MCF 10A (cell line): ENCODE measurements around the gene PHF19. TPM values are rescaled to one million over a fixed set of nuclear protein-coding genes. Genes with fewer than 3 reads are reported as not detected.

ENCODE experiments used
- BruUV-seq: library from RNA; stranded (reverse); fragments of 400-500 nt; replicated peaks from 2 replicates; lab custom pipeline; 2021; lab: Mats Ljungman, UMichigan
- CTCF ChIA-PET: fragments of 300-600 bp; sonication (Branson Sonifier 250); formaldehyde crosslinking; extraction: SDS; loops from one replicate; lab custom pipeline; 2021; ENCODE audit warnings: antibody characterized with exemption, inconsistent platforms; lab: Yijun Ruan, JAX
- POLR2A ChIA-PET: fragments of 300-600, 350-650 bp; sonication (Branson Sonifier 250); formaldehyde crosslinking; extraction: SDS; loops from one replicate; lab custom pipeline; 2020; ENCODE audit warnings: antibody characterized with exemption, inconsistent platforms; lab: Yijun Ruan, JAX
- DNase-seq: peaks from one replicate; pipeline ENCODE4 v3.0.0-alpha.2; 2018; ENCODE audit not compliant: unreplicated experiment
- H3K27ac Mint-ChIP-seq: one replicate; pipeline ENCODE4 v1.8.0; 2022; ENCODE audit warnings: mild to moderate bottlenecking, low read depth, mixed read lengths; ENCODE audit not compliant: unreplicated experiment
- H3K27me3 Mint-ChIP-seq: one replicate; pipeline ENCODE4 v1.8.0; 2022; ENCODE audit warnings: mixed read lengths; ENCODE audit not compliant: insufficient read depth, unreplicated experiment
- H3K36me3 Mint-ChIP-seq: one replicate; pipeline ENCODE4 v1.8.0; 2022; ENCODE audit warnings: mild to moderate bottlenecking, moderate library complexity, mixed read lengths; ENCODE audit not compliant: insufficient read depth, unreplicated experiment
- H3K4me1 Mint-ChIP-seq: one replicate; pipeline ENCODE4 v1.8.0; 2022; ENCODE audit warnings: mixed read lengths; ENCODE audit not compliant: insufficient read depth, unreplicated experiment
- H3K4me3 Mint-ChIP-seq: one replicate; pipeline ENCODE4 v1.8.0; 2022; ENCODE audit warnings: mild to moderate bottlenecking, moderate library complexity, mixed read lengths; ENCODE audit not compliant: unreplicated experiment
- H3K9me3 Mint-ChIP-seq: one replicate; pipeline ENCODE4 v1.8.0; 2022; ENCODE audit warnings: mixed read lengths; ENCODE audit not compliant: unreplicated experiment
- intact Hi-C: fragments of 100-400 bp; cut with micrococcal nuclease; formaldehyde crosslinking; loops from 2 replicates; pipeline ENCODE4 v1.14.1; 2022
- total RNA-seq: library from RNA; stranded (reverse); gene quantifications from 2 replicates; pipeline ENCODE4 v1.2.3, GENCODE V29; 2022
- TF ChIP-seq, protein P1 (sequence below): fragments of 200-600 bp; IDR thresholded peaks from one replicate; pipeline ENCODE4 v1.8.0; 2022; ENCODE audit warnings: antibody characterized with exemption, mild to moderate bottlenecking; ENCODE audit not compliant: unreplicated experiment

PHF19 gene
- total RNA-seq, 1 experiment from 2014 or later = 61.0 TPM

GRCh38 chr9:120883608-120883996, 6.6 kb upstream of the PHF19 start:
- intact Hi-C loops = no loop called here
- peaks cover 6% of the 10 kb centered on the region for H3K4me1 Mint-ChIP-seq
- TF ChIP-seq, protein P1, sequence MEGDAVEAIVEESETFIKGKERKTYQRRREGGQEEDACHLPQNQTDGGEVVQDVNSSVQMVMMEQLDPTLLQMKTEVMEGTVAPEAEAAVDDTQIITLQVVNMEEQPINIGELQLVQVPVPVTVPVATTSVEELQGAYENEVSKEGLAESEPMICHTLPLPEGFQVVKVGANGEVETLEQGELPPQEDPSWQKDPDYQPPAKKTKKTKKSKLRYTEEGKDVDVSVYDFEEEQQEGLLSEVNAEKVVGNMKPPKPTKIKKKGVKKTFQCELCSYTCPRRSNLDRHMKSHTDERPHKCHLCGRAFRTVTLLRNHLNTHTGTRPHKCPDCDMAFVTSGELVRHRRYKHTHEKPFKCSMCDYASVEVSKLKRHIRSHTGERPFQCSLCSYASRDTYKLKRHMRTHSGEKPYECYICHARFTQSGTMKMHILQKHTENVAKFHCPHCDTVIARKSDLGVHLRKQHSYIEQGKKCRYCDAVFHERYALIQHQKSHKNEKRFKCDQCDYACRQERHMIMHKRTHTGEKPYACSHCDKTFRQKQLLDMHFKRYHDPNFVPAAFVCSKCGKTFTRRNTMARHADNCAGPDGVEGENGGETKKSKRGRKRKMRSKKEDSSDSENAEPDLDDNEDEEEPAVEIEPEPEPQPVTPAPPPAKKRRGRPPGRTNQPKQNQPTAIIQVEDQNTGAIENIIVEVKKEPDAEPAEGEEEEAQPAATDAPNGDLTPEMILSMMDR = no peak
- peaks cover 5% of the 10 kb centered on the region for H3K36me3 Mint-ChIP-seq
- no TSS peak for BruUV-seq
- POLR2A ChIA-PET = no interaction called here
- no peak overlapping the region for H3K4me3 Mint-ChIP-seq
- no peak for DNase-seq
- H3K27ac Mint-ChIP-seq = no peak overlapping the region
- CTCF ChIA-PET = interaction anchor here (0.6 to 4.3 kb wide), 3 partner anchors 11 to 53 kb away, joined by 4 to 17 read pairs (median 5); no protein-coding TSS in a partner anchor
- no peaks in the 10 kb centered on the region for H3K9me3 Mint-ChIP-seq
- no peaks in the 10 kb centered on the region for H3K27me3 Mint-ChIP-seq

- peaks cover 9% of the 10 kb centered on the region for H3K4me1 Mint-ChIP-seq
- TF ChIP-seq, protein P1 = no peak
- intact Hi-C loops = no loop called here
- peaks cover 5% of the 10 kb centered on the region for H3K36me3 Mint-ChIP-seq
- H3K9me3 Mint-ChIP-seq = no peaks in the 10 kb centered on the region
- CTCF ChIA-PET = interaction anchor here (0.6 to 4.3 kb wide), 5 partner anchors 10 to 1079 kb away, joined by 3 to 17 read pairs (median 4); no protein-coding TSS in a partner anchor
- no peak overlapping the region for H3K27ac Mint-ChIP-seq
- peak; percentile 13 for DNase-seq
- POLR2A ChIA-PET = no interaction called here
- no peak overlapping the region for H3K4me3 Mint-ChIP-seq
- BruUV-seq = no TSS peak
- H3K27me3 Mint-ChIP-seq = no peaks in the 10 kb centered on the region
These were observed 6.1 kb upstream of the PHF19 start for GRCh38 chr9:120882935-120883607.

DNA sequence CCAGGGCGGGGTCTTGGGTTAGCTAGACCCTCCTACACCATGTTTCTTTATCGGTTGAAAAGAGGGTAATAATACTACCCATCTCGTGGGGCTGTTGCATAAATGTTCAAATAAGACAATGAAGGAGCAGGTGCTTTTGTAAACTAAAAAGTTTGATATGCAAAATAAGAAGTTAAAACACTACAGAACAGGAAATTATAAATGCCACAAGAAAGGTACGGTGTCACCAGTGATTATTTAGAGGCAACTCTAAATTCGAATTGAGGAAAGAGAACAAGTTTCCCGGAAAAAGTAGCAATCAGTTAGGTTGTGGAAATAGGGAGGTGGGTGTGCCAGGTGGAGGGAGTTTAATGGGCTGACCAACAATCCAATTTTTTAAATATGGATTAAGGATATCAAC, 2.5 kb upstream of the PHF19 start:
- ChIA-PET CTCF (interaction anchor here (0.9 kb wide), 1 partner anchor 10 kb away, joined by 3 read pairs; no protein-coding TSS in a partner anchor), POLR2A (no interaction called here)
- Mint-ChIP-seq H3K27me3 (no peaks in the 10 kb centered on the region), H3K9me3 (no peaks in the 10 kb centered on the region), H3K4me1 (peaks cover 26% of the 10 kb centered on the region), H3K4me3 (no peak overlapping the region), H3K36me3 (peaks cover 12% of the 10 kb centered on the region), H3K27ac (no peak overlapping the region)
- no peak for DNase-seq
- TF ChIP-seq, protein P1 = no peak
- intact Hi-C loops = loop anchor here (5.0 kb wide), 1 partner anchor 37 kb away; the partner anchor contains the start of gene PSMD5
- BruUV-seq = no TSS peak

GRCh38 chr9:120878188-120879130, 1.5 kb upstream of the PHF19 start:
- Mint-ChIP-seq H3K36me3 (peaks cover 12% of the 10 kb centered on the region), H3K4me3 (peak overlapping the region; percentile 50), H3K27me3 (no peaks in the 10 kb centered on the region), H3K9me3 (no peaks in the 10 kb centered on the region), H3K4me1 (peaks cover 32% of the 10 kb centered on the region), H3K27ac (no peak overlapping the region)
- POLR2A ChIA-PET = interaction anchor here (1.3 kb wide), 1 partner anchor 22 kb away, joined by 3 read pairs; no protein-coding TSS in a partner anchor
- TF ChIP-seq, protein P1 = no peak
- no TSS peak for BruUV-seq
- no peak for DNase-seq
- CTCF ChIA-PET = no interaction called here
- intact Hi-C loops = loop anchor here (5.0 kb wide), 1 partner anchor 36 kb away; the partner anchor contains the start of gene PSMD5
